ENCODE measurements around the gene SNX33. TPM values are rescaled to one million over a fixed set of nuclear protein-coding genes. Genes with fewer than 3 reads are reported as not detected.

SNX33 gene
- total and polyA plus RNA-seq, 2 of the 13 experiments (the other 11 are each of a cell fraction or from before 2014, with no cell fraction given), result 11.0 to 11.6 TPM

DNA sequence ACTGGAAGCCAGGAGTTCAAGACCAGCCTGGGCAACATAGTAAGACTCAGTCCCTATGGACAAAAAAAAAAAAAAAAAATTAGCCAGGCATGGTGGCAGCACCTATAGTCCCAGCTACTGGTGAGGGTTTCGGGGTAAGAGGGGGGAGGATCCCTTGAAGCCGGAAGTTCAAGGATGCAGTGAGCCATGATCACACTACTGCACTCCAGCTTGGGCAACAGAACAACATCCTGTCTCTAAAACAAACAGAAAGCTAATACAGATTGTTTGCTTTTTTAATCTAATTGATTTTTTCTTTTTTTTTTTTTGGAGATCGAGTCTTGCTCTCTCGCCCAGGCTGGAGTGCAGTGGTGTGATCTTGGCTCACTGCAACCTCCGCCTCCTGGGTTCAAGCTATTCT, 6.1 kb upstream of the SNX33 start (continued):
- TF ChIP-seq MIER3 (CRISPR knock-in tag; IDR thresholded peaks at IDR 0.05; ENCODE audit: borderline replicate concordance), result 0 out of 2 replicates have a peak, but pooled peaks have one; percentile 27
- no peak for TF ChIP-seq EEA1 (CRISPR knock-in tag; IDR thresholded peaks at IDR 0.05; ENCODE audit: borderline replicate concordance)
- no peak for TF ChIP-seq GFI1 (CRISPR knock-in tag; IDR thresholded peaks at IDR 0.05; ENCODE audit: borderline replicate concordance)
- no peak for TF ChIP-seq TAF15 (IDR thresholded peaks at IDR 0.05; ENCODE audit: low read depth, low read length, poor library complexity, severe bottlenecking)
- TF ChIP-seq ZNF768 (CRISPR knock-in tag; IDR thresholded peaks at IDR 0.05), result no peak
- TF ChIP-seq SALL1 (CRISPR knock-in tag; IDR thresholded peaks at IDR 0.05), result peak; percentile 20; the same call in 1 of the 2 replicates
- TF ChIP-seq, protein P1, sequence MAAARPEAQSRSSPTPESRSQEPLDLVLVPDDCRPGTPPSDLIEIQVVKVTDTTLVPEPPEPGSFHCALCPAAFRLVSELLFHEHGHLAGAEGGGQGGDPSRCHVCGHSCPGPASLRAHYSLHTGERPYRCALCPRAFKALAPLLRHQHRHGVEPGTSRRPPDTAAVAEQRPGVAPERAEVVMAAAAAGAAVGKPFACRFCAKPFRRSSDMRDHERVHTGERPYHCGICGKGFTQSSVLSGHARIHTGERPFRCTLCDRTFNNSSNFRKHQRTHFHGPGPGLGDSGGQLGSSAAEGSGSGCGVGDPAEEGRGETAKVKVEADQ (CRISPR knock-in tag; IDR thresholded peaks at IDR 0.05; ENCODE audit: borderline replicate concordance), result no peak

DNA sequence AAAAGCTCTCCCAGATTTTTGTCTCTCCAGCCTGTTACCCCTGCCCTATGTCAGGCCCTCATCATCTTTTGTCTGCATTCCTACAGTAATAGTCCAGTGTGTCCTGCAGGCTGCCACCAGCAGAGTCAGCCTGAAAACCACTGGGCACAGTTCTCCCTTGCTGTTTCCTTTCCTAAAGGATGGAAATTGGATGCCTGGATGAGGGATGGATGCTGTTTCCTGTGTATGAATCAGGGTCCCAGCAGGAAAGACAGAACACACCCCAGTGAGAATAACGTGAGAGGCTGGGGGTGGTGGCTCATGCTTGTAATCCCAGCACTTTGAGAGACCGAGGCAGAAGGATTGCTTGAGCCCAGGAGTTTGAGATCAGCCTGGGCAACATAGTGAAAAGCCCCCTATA, 3.3 kb upstream of the SNX33 start:
- Histone ChIP-seq H3K27me3 (ENCODE audit: control insufficient read depth in 1 of 2, insufficient read depth in 2 of 2, low read length in 2 of 2) (peaks cover 0 to 2% of the 10 kb centered on the region in 2 experiments; a peak in 1 of 5 replicates), H2AFZ (ENCODE audit: low read length) (no peak overlapping the region), H4K20me1 (ENCODE audit: insufficient read depth, low read length) (no peaks in the 10 kb centered on the region), H3K79me2 (ENCODE audit: insufficient read depth, low read length) (peaks cover 25% of the 10 kb centered on the region), H3K9me3 (ENCODE audit: low read length) (no peaks in the 10 kb centered on the region), H3K4me1 (ENCODE audit: insufficient read depth, low read length) (peaks cover 35% of the 10 kb centered on the region), H3K9ac (ENCODE audit: insufficient read depth, low read depth, low read length) (no peak overlapping the region), H3K27ac (ENCODE audit: extremely low read length, insufficient read depth, low read length) (no peak overlapping the region), H3K4me2 (ENCODE audit: low read depth, low read length) (no peak overlapping the region), H3K36me3 (replicated peaks in 1 of 2; ENCODE audit: control insufficient read depth in 1 of 2, insufficient read depth in 2 of 2, low read length in 2 of 2) (no peaks in the 10 kb centered on the region), H3K4me3 (replicated peaks in 1 of 3; ENCODE audit: insufficient read depth in 1 of 3, low read depth in 2 of 3, low read length in 3 of 3) (no peak overlapping the region)
- WGBS (ENCODE audit: low lambda C conversion rate), result 85% methylated on average over 2 of the region's 2 CpGs
- ATAC-seq, result no peak
- DNase-seq (ENCODE audit: low spot score), result no peak
- TF ChIP-seq GTF2F1 (IDR thresholded peaks at IDR 0.05; ENCODE audit: low read length) (no peak), HES4 (CRISPR knock-in tag; IDR thresholded peaks at IDR 0.05; ENCODE audit: borderline replicate concordance) (no peak), HNRNPUL1 (IDR thresholded peaks at IDR 0.05; ENCODE audit: low read depth, low read length) (no peak), ZNF501 (CRISPR knock-in tag; IDR thresholded peaks at IDR 0.05) (no peak), ZNF652 (CRISPR knock-in tag; IDR thresholded peaks at IDR 0.05; ENCODE audit: borderline replicate concordance, low read depth) (no peak), ZNF792 (CRISPR knock-in tag; IDR thresholded peaks at IDR 0.05) (no peak)
- TF ChIP-seq, protein P2, sequence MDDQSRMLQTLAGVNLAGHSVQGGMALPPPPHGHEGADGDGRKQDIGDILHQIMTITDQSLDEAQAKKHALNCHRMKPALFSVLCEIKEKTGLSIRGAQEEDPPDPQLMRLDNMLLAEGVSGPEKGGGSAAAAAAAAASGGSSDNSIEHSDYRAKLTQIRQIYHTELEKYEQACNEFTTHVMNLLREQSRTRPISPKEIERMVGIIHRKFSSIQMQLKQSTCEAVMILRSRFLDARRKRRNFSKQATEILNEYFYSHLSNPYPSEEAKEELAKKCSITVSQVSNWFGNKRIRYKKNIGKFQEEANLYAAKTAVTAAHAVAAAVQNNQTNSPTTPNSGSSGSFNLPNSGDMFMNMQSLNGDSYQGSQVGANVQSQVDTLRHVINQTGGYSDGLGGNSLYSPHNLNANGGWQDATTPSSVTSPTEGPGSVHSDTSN (CRISPR knock-in tag; IDR thresholded peaks at IDR 0.05; ENCODE audit: borderline replicate concordance), result no peak
- TF ChIP-seq, protein P3, sequence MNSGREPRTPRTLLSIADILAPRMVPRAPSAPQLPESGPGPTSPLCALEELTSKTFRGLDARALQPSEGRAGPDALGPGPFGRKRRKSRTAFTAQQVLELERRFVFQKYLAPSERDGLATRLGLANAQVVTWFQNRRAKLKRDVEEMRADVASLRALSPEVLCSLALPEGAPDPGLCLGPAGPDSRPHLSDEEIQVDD (CRISPR knock-in tag; IDR thresholded peaks at IDR 0.05; ENCODE audit: borderline replicate concordance), result no peak
- ChIA-PET CTCF (ENCODE audit: low intra/inter-chr PET ratio, low total read pairs) (no interaction called here), POLR2A (no interaction called here)
- no peak for FAIRE-seq
- in situ Hi-C loops (cut with HindIII; ENCODE audit: extremely low pct_ligation_motif_present, low pct_unique_long_range_greater_than_20kb), result loop anchor here (10.0 kb wide), 1 partner anchor 280 kb away; the partner anchor contains the start of gene MAN2C1
- no TSS peak for BruUV-seq (replicated peaks)
- intact Hi-C loops (cut with micrococcal nuclease; ENCODE audit: unreplicated experiment), result no loop called here
